H7 (cell line): ENCODE results near the gene TMEM232. TPM values are rescaled to one million over a fixed set of nuclear protein-coding genes. Genes with fewer than 3 reads are reported as not detected.

ENCODE experiments used
- DNase-seq: peaks from one replicate; pipeline ENCODE4 v3.0.0; 2012
- H3K27me3 ChIP-seq: 2 replicates; pipeline ENCODE4 v1.6.0; 2011; ENCODE audit warnings: mild to moderate bottlenecking, low read length; ENCODE audit not compliant: control insufficient read depth, insufficient read depth
- H3K36me3 ChIP-seq: replicated peaks from 2 replicates; pipeline ENCODE4 v1.5.1; 2011; ENCODE audit warnings: low read length; ENCODE audit not compliant: control insufficient read depth, insufficient read depth
- H3K4me3 ChIP-seq: 2 replicates; pipeline ENCODE4 v1.5.1; 2011; ENCODE audit warnings: low read depth, mild to moderate bottlenecking, control low read depth, low read length, moderate library complexity; ENCODE audit not compliant: insufficient read depth
- total RNA-seq: library from RNA; depleted of rRNA; stranded (reverse); fragments of >200 nt; shearing (Covaris generic); gene quantifications from 2 replicates; pipeline ENCODE4 v1.2.3, GENCODE V29; 2014; rRNA removed

Gene TMEM232
- total RNA-seq, 1 experiment from 2014 or later, result 1.0 TPM

GRCh38 chr5:110401881-110402280 lies 324.6 kb downstream of the TMEM232 start:
- DNase-seq, result no peak
- no peaks in the 10 kb centered on the region for H3K27me3 ChIP-seq
- H3K4me3 ChIP-seq, result no peak overlapping the region
- H3K36me3 ChIP-seq, result no peaks in the 10 kb centered on the region

- no peak for DNase-seq
- Histone ChIP-seq H3K36me3 (no peaks in the 10 kb centered on the region), H3K27me3 (no peaks in the 10 kb centered on the region), H3K4me3 (no peak overlapping the region)
Measured at GRCh38 chr5:110398951-110399350, 327.5 kb downstream of the TMEM232 start.

- Histone ChIP-seq H3K4me3 (no peak overlapping the region), H3K27me3 (no peaks in the 10 kb centered on the region), H3K36me3 (no peaks in the 10 kb centered on the region)
- no peak for DNase-seq
Measured at GRCh38 chr5:110397281-110397680, 329.2 kb downstream of the TMEM232 start.

GRCh38 chr5:110386782-110387181 lies 339.7 kb downstream of the TMEM232 start:
- Histone ChIP-seq H3K4me3 (no peak overlapping the region), H3K36me3 (no peaks in the 10 kb centered on the region), H3K27me3 (no peaks in the 10 kb centered on the region)
- DNase-seq, result no peak

- H3K27me3 ChIP-seq, result no peaks in the 10 kb centered on the region
- DNase-seq, result no peak
- H3K4me3 ChIP-seq, result no peak overlapping the region
- no peaks in the 10 kb centered on the region for H3K36me3 ChIP-seq
Measured at GRCh38 chr5:110383231-110383630, 343.2 kb downstream of the TMEM232 start.

- Histone ChIP-seq H3K27me3 (no peaks in the 10 kb centered on the region), H3K36me3 (no peaks in the 10 kb centered on the region), H3K4me3 (no peak overlapping the region)
- no peak for DNase-seq
Measured at GRCh38 chr5:110377943-110378342, 348.5 kb downstream of the TMEM232 start.

- no peaks in the 10 kb centered on the region for H3K36me3 ChIP-seq
- no peak overlapping the region for H3K4me3 ChIP-seq
- no peaks in the 10 kb centered on the region for H3K27me3 ChIP-seq
- DNase-seq, result no peak
Measured at GRCh38 chr5:110377361-110377760, 349.1 kb downstream of the TMEM232 start.

- Histone ChIP-seq H3K36me3 (no peaks in the 10 kb centered on the region), H3K4me3 (no peak overlapping the region), H3K27me3 (no peaks in the 10 kb centered on the region)
- no peak for DNase-seq
Measured at GRCh38 chr5:110376281-110376951, 350.1 kb downstream of the TMEM232 start.

- no peaks in the 10 kb centered on the region for H3K36me3 ChIP-seq
- H3K27me3 ChIP-seq, result no peaks in the 10 kb centered on the region
- DNase-seq, result no peak
- H3K4me3 ChIP-seq, result no peak overlapping the region
Measured at GRCh38 chr5:110371725-110372041, 354.8 kb downstream of the TMEM232 start.

GRCh38 chr5:110371011-110371724 lies 355.3 kb downstream of the TMEM232 start:
- DNase-seq, result no peak
- H3K27me3 ChIP-seq, result no peaks in the 10 kb centered on the region
- no peak overlapping the region for H3K4me3 ChIP-seq
- no peaks in the 10 kb centered on the region for H3K36me3 ChIP-seq

Other genes starting within 250 kb of the TMEM232 start
- gene SLC25A46, start 12.3 kb upstream of the TMEM232 start, total RNA-seq, result 27.8 and 30.6 TPM in 2 replicates